GM12878 (cell line): Measurements from ENCODE around the gene UTP20. TPM values are rescaled to one million over a fixed set of nuclear protein-coding genes. Genes with fewer than 3 reads are reported as not detected.

Experiments
- ATAC-seq: fragments of 200-7000 bp; cut with Tn5 transposase; 3 replicates; pipeline ENCODE4 v1.9.1; 2020; ENCODE audit warnings: mild to moderate bottlenecking, moderate library complexity
- BruUV-seq: library from RNA; stranded (reverse); fragments of 400-500 nt; replicated peaks from 2 replicates; lab custom pipeline; 2021; lab: Mats Ljungman, UMichigan
- CTCF ChIA-PET: fragments of 300-600 bp; sonication (Branson Sonifier 250); formaldehyde crosslinking; extraction: SDS; loops from one replicate; lab custom pipeline; 2021; ENCODE audit warnings: inconsistent platforms; lab: Yijun Ruan, JAX
- POLR2A ChIA-PET: fragments of 350-600 bp; formaldehyde crosslinking; extraction: SDS; loops from one replicate; lab custom pipeline; 2021; ENCODE audit warnings: inconsistent platforms; lab: Charles Lee
- RAD21 ChIA-PET: fragments of 300-600 bp; sonication (Branson Sonifier 250); formaldehyde crosslinking; loops from one replicate; lab custom pipeline; 2023; ENCODE audit warnings: antibody characterized with exemption; ENCODE audit not compliant: unreplicated experiment; lab: Charles Lee
- SMC1A ChIA-PET: fragments of 300-600 bp; sonication (Branson Sonifier 250); formaldehyde crosslinking; loops from one replicate; lab custom pipeline; 2023; ENCODE audit not compliant: unreplicated experiment, uncharacterized antibody; lab: Charles Lee
- DNase-seq: peaks from one replicate; pipeline ENCODE4 v3.0.0-alpha.2; 2011; ENCODE audit warnings: low read depth, low spot score
- FAIRE-seq: peaks from 3 replicates; lab custom pipeline; 2011; peaks lifted over from hg19 to GRCh38; lab: Jason Lieb, UNC
- H2AFZ ChIP-seq: 2 replicates; pipeline ENCODE4 v1.6.0; 2011; ENCODE audit warnings: low read depth, low read length, control low read depth; ENCODE audit not compliant: control insufficient read depth
- H3K27ac ChIP-seq: 2 replicates; pipeline ENCODE4 v1.5.1; 2011; ENCODE audit warnings: control low read depth; ENCODE audit not compliant: control insufficient read depth, insufficient read depth
- H3K27me3 ChIP-seq, 2 experiments: replicated peaks in 1 of 2; 2 replicates each; pipeline versions ENCODE4 v1.6.0 to v1.6.1; 2011; ENCODE audit warnings: low read length in 1 of 2; ENCODE audit not compliant: control insufficient read depth in 2 of 2, insufficient read depth in 2 of 2
- H3K36me3 ChIP-seq, 2 experiments: 2 replicates each; pipeline ENCODE4 v1.5.1; 2011; ENCODE audit warnings: low read length in 1 of 2; ENCODE audit not compliant: control insufficient read depth in 2 of 2, insufficient read depth in 2 of 2
- H3K4me1 ChIP-seq: 2 replicates; pipeline ENCODE4 v1.6.1; 2011; ENCODE audit warnings: mild to moderate bottlenecking, low read length, moderate library complexity, mixed read lengths; ENCODE audit not compliant: control insufficient read depth, insufficient read depth
- H3K4me2 ChIP-seq: 2 replicates; pipeline ENCODE4 v1.6.0; 2011; ENCODE audit warnings: control low read depth; ENCODE audit not compliant: control insufficient read depth, insufficient read depth
- H3K4me3 ChIP-seq: fragments of 200-600 bp; sonication (generic); 2 replicates; pipeline ENCODE4 v1.5.1; 2016
- H3K79me2 ChIP-seq: 2 replicates; pipeline ENCODE4 v1.6.0; 2011; ENCODE audit warnings: low read length; ENCODE audit not compliant: control insufficient read depth, insufficient read depth
- H3K9ac ChIP-seq: 2 replicates; pipeline ENCODE4 v1.8.0; 2011; ENCODE audit warnings: low read length, control low read depth, mixed read lengths; ENCODE audit not compliant: control insufficient read depth, insufficient read depth
- H3K9me3 ChIP-seq: replicated peaks from 3 replicates; pipeline ENCODE4 v1.5.1; 2011; ENCODE audit warnings: mild to moderate bottlenecking, low read length; ENCODE audit not compliant: control insufficient read depth, insufficient read depth
- H4K20me1 ChIP-seq: 2 replicates; pipeline ENCODE4 v1.6.0; 2011; ENCODE audit not compliant: control insufficient read depth, insufficient read depth
- SMC3 ChIP-seq: IDR thresholded peaks from 2 replicates; pipeline ENCODE4 v1.6.1; 2011; ENCODE audit warnings: low read length, improper control_type of control experiment, borderline replicate concordance
- SUPT20H ChIP-seq: IDR thresholded peaks from 2 replicates; pipeline ENCODE4 v1.6.1; 2011; ENCODE audit warnings: low read depth, mild to moderate bottlenecking, low read length, moderate library complexity, borderline replicate concordance; ENCODE audit not compliant: control insufficient read depth
- ZNF592 ChIP-seq: fragments of 450-650 bp; IDR thresholded peaks from 2 replicates; pipeline ENCODE4 v1.6.1; 2017; ENCODE audit warnings: mild to moderate bottlenecking, moderate library complexity
- WGBS: methylation state at CpG from one replicate; pipeline ENCODE4 v1.1.6; 2016; ENCODE audit warnings: low lambda C conversion rate; ENCODE audit not compliant: insufficient replicate concordance, insufficient coverage; ENCODE audit errors: missing lambda C conversion rate; 5-methylcytosine and 5-hydroxymethylcytosine counted together
- in situ Hi-C: fragments of 300-500 bp; cut with MboI; formaldehyde crosslinking; loops from 9 replicates; pipeline ENCODE4 v1.14.3; 2018; ENCODE audit warnings: mixed read lengths
- intact Hi-C: fragments of 100-400 bp; cut with micrococcal nuclease; formaldehyde crosslinking; loops from one replicate; pipeline ENCODE4 v1.14.2; 2022; ENCODE audit not compliant: unreplicated experiment
- polyA plus RNA-seq, 11 experiments: library from polyadenylated mRNA; depleted of rRNA in 4 of 11; unstranded in 6 of 11; stranded (reverse) in 5 of 11; fragments of >200 nt; fragmentation: Nextera tagmentation in 4 of 11; fragmentation: Illumina TruSeq in 1 of 11; extraction: Ambion mirVana in 4 of 11; extraction: Trizol in 1 of 11; gene quantifications; 1 replicate in 1 of 11; 2 replicates in 10 of 11; pipeline versions ENCODE4 v1.2.1 to v1.2.3, GENCODE V29; 2011 to 2016; ENCODE audit warnings: inconsistent platforms in 2 of 11, missing spikeins in 2 of 11, low read depth in 1 of 11
- total RNA-seq, 4 experiments: library from RNA; depleted of rRNA in 3 of 4; stranded (reverse); fragments of >200 nt in 3 of 4; fragmentation: Illumina TruSeq in 1 of 4; extraction: Trizol in 1 of 4; gene quantifications; 2 replicates each; pipeline versions ENCODE4 v1.2.1 to v1.2.3, GENCODE V29; 2013 to 2021
- TF ChIP-seq, protein P1 (sequence below): IDR thresholded peaks from 2 replicates; pipeline ENCODE4 v1.6.1; 2011; ENCODE audit warnings: low read depth, low read length, improper control_type of control experiment, borderline replicate concordance

The UTP20 gene
- total and polyA plus RNA-seq, 10 of the 15 experiments (the other 5 are each of a cell fraction or from before 2014, with no cell fraction given), result 3.6 to 25.6 (median 16.7) TPM

DNA sequence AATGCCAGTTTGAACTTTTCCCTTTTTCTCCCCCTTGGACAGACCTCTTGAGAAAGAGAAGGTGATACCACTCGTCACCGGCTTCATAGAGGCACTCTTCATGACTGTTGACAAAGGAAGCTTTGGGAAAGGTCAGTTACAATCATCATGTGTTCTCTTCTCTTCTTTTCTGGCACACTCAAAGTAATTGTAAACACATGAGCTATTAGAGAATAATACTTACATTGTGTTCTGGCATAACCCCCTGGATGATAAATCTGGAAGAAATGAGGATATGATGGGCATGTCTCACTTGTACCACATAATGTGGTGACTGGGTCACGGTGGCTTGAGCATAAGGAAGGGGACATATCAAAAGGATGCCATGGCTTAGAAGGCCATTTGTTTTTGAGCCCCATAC, 20.0 kb downstream of the UTP20 start:
- ChIA-PET CTCF (interaction anchor here (1.3 kb wide), 1 partner anchor 19 kb away, joined by 3 read pairs; no protein-coding TSS in a partner anchor), RAD21 (no interaction called here), POLR2A (no interaction called here), SMC1A (no interaction called here)
- H3K4me1 ChIP-seq, result no peaks in the 10 kb centered on the region
- no TSS peak for BruUV-seq
- peaks cover 6 to 16% of the 10 kb centered on the region in 2 experiments for H3K36me3 ChIP-seq
- no peaks in the 10 kb centered on the region for H4K20me1 ChIP-seq
- no peak for ATAC-seq
- no peak overlapping the region for H3K4me2 ChIP-seq
- H3K4me3 ChIP-seq, result no peak overlapping the region
- no peaks in the 10 kb centered on the region for H3K9me3 ChIP-seq
- H3K27me3 ChIP-seq, result no peaks in the 10 kb centered on the region
- FAIRE-seq, result no peak
- H2AFZ ChIP-seq, result no peak overlapping the region
- DNase-seq, result no peak
- H3K9ac ChIP-seq, result no peak overlapping the region
- no peak overlapping the region for H3K27ac ChIP-seq
- intact Hi-C loops (no loop called here), in situ Hi-C loops (no loop called here)
- H3K79me2 ChIP-seq, result no peaks in the 10 kb centered on the region
- TF ChIP-seq, protein P1, sequence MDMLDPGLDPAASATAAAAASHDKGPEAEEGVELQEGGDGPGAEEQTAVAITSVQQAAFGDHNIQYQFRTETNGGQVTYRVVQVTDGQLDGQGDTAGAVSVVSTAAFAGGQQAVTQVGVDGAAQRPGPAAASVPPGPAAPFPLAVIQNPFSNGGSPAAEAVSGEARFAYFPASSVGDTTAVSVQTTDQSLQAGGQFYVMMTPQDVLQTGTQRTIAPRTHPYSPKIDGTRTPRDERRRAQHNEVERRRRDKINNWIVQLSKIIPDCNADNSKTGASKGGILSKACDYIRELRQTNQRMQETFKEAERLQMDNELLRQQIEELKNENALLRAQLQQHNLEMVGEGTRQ, result no peak
- no peak for TF ChIP-seq SUPT20H
- TF ChIP-seq ZNF592, result no peak
- no peak for TF ChIP-seq SMC3
- 95% methylated on average over 3 of the region's 3 CpGs for WGBS
